ENCODE measurements around the gene ADORA1. TPM values are rescaled to one million over a fixed set of nuclear protein-coding genes. Genes with fewer than 3 reads are reported as not detected.

Gene ADORA1
- not detected for polyA plus RNA-seq (2012; ENCODE audit: missing spikeins)

DNA sequence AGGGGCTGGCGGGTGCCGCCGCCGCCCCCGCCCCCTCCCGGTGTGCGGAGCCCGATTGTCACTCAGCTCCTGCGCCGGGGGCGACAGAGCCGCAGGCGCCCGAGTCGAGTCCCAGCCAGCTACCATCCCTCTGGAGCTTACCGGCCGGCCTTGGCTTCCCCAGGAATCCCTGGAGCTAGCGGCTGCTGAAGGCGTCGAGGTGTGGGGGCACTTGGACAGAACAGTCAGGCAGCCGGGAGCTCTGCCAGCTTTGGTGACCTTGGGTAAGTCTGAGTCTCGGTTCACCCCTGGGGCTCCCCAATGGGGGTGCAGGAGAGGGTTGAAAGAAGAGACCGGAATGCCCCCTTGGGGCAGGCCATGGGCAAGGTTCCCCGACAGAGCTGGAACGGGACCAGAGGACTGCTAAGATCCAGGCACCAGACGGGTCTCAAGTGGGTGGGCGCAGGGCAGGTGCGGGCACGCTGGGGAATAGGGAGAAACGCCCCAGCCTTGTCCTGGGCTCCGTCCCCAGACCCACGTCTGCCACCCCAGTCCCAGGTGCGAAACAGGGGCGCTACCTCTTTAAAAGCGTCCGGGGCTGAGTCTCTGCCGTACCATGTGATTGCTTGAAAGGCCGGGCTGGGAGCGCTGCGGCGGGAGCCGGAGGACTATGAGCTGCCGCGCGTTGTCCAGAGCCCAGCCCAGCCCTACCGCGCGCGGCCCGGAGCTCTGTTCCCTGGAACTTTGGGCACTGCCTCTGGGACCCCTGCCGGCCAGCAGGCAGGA, at the start of gene ADORA1:
ADORA1 (plus strand) TSS at position 61 of the 765 bp plus-strand sequence. CDS start 1,116 bp downstream, outside the sequence.
- TF ChIP-seq TAF1 (IDR thresholded peaks at IDR 0.05; ENCODE audit: borderline replicate concordance, low read depth, low read length) (no peak), POLR2AphosphoS5 (IDR thresholded peaks at IDR 0.05; ENCODE audit: low read depth, low read length) (no peak), POLR2A (IDR thresholded peaks at IDR 0.05; ENCODE audit: low read depth, low read length) (no peak)
- DNase-seq (ENCODE audit: insufficient read length) = peak; percentile 23
- no peak for FAIRE-seq

DNA sequence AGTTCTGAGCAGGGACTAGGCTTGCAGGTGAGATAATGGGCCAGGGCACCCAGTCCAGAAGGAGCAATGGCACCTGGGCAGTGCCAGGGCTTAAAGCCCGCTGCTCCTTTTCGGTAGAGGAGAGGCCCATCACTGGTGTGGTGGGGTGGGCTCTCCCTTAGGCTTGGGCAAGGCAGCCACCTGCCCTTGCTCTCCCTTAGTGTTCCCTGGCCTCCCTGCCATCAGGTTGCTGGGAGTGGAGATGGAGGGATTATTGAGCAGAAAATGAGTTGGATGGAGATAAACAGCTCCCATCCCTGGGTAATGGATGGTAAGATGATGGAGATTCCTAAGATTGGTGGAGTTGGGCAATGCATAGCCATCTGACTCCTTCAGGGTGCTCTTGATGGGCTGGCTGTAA, 49.6 kb upstream of the ADORA1 start:
- no peak for FAIRE-seq
- TF ChIP-seq POLR2AphosphoS5 (IDR thresholded peaks at IDR 0.05; ENCODE audit: low read depth, low read length) = no peak
- TF ChIP-seq POLR2A (IDR thresholded peaks at IDR 0.05; ENCODE audit: low read depth, low read length) = no peak
- TF ChIP-seq TAF1 (IDR thresholded peaks at IDR 0.05; ENCODE audit: borderline replicate concordance, low read depth, low read length) = no peak

DNA sequence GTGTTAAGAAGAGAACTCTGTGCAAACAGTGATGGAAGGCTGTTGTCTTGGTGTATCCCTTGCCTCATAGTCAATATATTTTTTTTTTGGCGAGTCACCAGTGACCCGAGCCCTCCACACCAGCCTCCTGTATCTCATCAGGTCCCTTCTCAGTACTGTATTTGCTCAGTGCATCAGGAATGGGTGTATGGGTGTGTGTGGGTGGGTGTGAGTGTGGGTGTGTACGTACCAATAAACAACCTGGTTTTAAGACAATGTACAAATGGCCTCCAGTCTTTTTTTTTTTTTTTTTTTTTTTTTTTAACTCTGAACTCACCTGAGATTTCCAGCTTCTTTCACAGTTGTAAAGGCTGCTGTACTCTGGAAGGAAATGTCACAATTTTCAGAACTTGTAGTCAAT, 49.0 kb upstream of the ADORA1 start:
- no peak for DNase-seq (ENCODE audit: insufficient read length)
- no peak for TF ChIP-seq POLR2A (IDR thresholded peaks at IDR 0.05; ENCODE audit: low read depth, low read length)
- no peak for TF ChIP-seq POLR2AphosphoS5 (IDR thresholded peaks at IDR 0.05; ENCODE audit: low read depth, low read length)
- TF ChIP-seq TAF1 (IDR thresholded peaks at IDR 0.05; ENCODE audit: borderline replicate concordance, low read depth, low read length) = no peak
- no peak for FAIRE-seq

More for the DNA sequence above, 49.6 kb upstream of the ADORA1 start:
- no peak for DNase-seq (ENCODE audit: insufficient read length)

DNA sequence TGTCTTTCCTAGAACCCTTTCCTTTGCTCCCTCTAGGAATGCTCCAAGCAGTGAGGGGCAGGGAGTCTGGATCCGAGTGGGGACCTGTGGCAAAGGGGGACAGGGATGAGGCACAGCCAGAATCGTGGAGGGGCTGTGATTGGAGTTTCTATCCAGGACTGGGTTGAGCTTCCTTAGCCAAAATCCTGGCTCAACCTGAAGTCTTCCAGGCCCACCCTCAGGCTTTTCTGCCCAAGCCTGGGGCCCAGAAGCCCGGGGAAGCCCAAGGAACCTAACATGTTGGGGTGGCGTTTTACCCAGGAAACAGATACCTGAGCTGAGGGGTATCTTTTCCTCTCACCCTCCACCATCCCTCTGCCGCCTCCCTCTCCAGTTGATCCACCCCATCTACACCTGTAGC, 47.1 kb upstream of the ADORA1 start:
- FAIRE-seq (no peak), DNase-seq (ENCODE audit: insufficient read length) (no peak)
- TF ChIP-seq POLR2AphosphoS5 (IDR thresholded peaks at IDR 0.05; ENCODE audit: low read depth, low read length) = no peak
- TF ChIP-seq TAF1 (IDR thresholded peaks at IDR 0.05; ENCODE audit: borderline replicate concordance, low read depth, low read length) = no peak
- TF ChIP-seq POLR2A (IDR thresholded peaks at IDR 0.05; ENCODE audit: low read depth, low read length) = no peak

DNA sequence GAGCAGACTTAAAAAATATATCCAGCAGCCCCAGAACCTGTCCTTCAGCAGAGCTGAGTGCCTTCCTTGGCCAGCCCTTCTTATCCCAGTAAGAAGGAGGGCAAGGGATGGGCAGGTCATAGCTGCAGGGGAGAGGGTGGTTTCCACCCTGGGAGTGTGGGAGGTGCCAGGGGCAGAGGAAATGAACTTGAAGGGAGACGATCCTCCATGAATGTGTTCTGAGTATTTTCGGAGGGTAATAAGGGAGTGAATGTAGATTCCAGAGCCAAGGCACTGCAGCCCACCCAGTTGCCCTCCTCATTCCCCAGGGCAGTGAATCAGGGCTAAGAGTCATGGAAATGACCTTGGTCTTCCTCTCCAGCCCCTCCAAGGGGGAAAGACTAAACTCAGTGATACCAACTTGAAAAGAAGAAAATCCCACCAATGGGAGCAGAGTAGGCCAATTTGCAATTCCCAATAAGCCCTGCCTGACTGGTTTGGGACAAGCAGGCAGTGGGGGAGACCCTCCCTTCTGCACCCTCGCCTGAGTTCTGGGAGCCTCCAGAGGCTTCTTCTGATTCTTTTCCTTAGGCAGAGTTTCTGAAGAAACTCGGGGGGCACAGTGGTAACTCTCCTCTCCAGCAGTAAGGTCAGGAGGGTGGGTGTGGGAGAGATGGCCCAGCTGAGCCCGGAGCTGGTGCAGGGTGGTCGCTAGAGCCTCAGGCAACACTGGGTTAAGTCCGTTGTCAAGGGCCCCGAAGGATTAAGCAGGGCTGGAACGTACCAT, 45.9 kb upstream of the ADORA1 start:
- no peak for TF ChIP-seq TAF1 (IDR thresholded peaks at IDR 0.05; ENCODE audit: borderline replicate concordance, low read depth, low read length)
- no peak for TF ChIP-seq POLR2AphosphoS5 (IDR thresholded peaks at IDR 0.05; ENCODE audit: low read depth, low read length)
- TF ChIP-seq POLR2A (IDR thresholded peaks at IDR 0.05; ENCODE audit: low read depth, low read length) = no peak
- FAIRE-seq = no peak
- no peak for DNase-seq (ENCODE audit: insufficient read length)

DNA sequence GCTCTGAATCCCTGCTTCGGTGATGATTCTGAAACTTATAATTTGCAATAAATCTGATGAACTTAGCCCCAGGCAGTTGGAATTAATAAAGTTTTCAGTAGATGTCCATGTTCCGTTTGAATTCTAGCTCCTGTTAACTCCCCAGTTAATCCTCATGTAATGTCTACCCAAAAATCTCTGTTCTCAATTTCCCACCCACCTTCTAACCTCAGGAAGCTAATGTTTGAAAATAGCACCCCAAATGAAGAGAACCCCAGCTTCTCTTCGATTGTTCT, 45.4 kb upstream of the ADORA1 start:
- TF ChIP-seq TAF1 (IDR thresholded peaks at IDR 0.05; ENCODE audit: borderline replicate concordance, low read depth, low read length) (no peak), POLR2AphosphoS5 (IDR thresholded peaks at IDR 0.05; ENCODE audit: low read depth, low read length) (no peak), POLR2A (IDR thresholded peaks at IDR 0.05; ENCODE audit: low read depth, low read length) (no peak)
- DNase-seq (ENCODE audit: insufficient read length) (no peak), FAIRE-seq (no peak)

DNA sequence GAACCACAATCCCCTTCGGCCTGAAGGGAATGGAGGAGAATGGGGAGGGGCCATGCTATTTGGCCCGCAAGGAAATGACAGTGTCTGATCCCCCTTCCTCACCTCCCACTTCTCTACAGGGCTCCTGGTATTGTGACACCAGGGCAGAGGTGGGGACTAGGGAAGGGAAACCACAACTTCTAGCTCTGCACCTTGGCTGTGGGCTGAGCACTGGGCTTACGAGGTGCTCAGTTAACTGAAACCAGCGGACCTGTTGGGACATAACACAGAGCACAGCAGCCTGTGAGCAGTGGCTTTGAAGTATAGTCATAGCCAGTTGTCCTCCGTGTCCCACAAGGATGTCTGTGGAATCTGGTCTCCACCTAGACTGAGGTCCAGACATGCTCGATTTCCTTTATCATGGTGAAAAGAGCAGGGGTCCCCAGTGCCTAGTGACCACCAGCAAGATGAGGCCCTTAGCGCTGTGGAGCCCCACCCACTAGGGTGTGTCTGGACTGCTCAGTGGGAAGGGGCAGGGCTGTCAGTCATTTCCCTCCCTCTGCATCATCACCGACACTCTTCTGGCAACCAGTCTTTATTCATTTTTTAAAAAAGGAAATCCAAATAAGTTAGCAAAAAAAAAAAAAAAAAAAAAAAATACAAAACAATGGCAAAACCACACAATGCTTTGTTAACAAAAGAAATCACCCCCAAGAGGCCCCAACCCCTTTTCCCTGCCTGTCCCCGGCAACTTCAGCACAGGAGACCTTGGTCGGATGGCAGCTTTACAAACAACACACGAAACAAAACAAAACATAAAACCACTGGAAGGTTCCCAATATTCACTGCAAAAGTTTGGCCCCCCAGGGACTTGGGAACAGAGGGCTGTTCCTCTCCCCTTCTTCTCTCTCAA, 44.7 kb upstream of the ADORA1 start:
- no peak for DNase-seq (ENCODE audit: insufficient read length)

DNA sequence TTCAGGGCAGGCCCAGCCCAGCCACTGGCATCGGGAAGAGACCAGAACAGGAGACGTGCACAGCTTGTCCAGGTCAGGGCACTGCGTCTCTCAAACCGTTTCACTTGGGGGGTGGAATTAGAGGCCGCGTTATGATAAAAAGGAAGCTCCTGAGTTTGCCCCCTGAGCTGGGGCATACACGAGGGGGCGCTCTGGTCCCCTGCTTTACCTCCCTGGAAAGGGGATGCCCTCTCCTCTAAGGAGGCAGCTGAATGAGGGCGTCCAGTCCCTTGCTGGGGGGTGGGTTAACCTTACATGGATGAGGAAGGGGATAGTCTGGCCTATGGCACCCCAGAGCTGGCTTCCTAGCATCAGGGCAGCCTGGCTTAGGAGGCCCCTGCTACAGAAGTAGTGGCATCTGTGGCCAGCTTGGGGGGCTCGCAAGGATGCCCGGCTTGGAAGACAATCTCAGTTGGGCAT, 44.0 kb upstream of the ADORA1 start:
- TF ChIP-seq TAF1 (IDR thresholded peaks at IDR 0.05; ENCODE audit: borderline replicate concordance, low read depth, low read length) (no peak), POLR2A (IDR thresholded peaks at IDR 0.05; ENCODE audit: low read depth, low read length) (no peak), POLR2AphosphoS5 (IDR thresholded peaks at IDR 0.05; ENCODE audit: low read depth, low read length) (no peak)
- no peak for DNase-seq (ENCODE audit: insufficient read length)
- FAIRE-seq = no peak

More for the DNA sequence above, 44.7 kb upstream of the ADORA1 start:
- no peak for FAIRE-seq
- TF ChIP-seq TAF1 (IDR thresholded peaks at IDR 0.05; ENCODE audit: borderline replicate concordance, low read depth, low read length) (no peak), POLR2A (IDR thresholded peaks at IDR 0.05; ENCODE audit: low read depth, low read length) (no peak), POLR2AphosphoS5 (IDR thresholded peaks at IDR 0.05; ENCODE audit: low read depth, low read length) (no peak)

DNA sequence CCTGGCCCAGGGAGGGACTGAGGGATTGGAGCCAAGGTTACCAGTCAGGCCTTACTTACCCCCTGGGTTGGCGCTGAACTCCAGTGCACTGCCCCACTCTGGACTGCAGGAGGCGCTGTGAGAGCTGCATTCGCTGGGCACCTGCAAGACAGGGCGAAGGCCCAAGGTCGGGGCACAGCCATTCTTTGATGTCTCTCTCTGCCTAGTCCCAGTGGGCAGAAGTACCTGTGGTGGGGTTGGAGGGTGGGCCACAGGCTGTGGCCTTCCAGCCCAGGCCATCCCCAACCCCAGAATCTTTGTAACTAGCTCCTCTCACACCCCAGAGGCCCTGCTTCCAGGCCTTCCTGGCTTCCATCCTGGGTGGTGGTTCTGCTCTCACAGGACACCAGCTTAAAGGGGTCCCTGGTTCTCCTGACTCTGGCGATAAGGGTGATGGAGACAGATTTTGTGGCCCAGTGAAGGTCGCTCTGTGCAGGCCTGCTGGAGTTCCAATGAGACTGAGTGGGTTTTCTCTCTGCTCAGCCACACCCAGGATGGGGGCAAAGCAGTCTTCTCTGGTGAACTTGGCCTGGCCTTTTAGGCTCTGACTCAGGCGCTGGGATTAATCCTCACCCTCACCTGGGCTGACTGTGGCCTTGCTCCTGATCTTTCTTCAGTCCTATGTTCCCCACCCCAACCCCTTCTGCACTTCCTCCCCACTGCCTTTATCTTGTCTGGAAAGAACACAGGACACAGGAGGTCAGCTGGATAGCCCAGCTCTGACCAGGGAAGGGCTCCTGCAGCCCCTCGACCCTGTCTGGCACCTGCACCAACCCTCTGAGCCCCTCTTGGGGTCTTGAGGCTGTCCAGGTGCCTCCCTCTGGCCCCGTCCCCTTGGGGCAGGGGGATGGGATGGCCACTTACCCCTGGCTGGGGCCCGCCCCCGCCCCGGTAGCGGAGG, 42.7 kb upstream of the ADORA1 start:
- DNase-seq (ENCODE audit: insufficient read length) = peak; percentile 54
- TF ChIP-seq TAF1 (IDR thresholded peaks at IDR 0.05; ENCODE audit: borderline replicate concordance, low read depth, low read length) (no peak), POLR2A (IDR thresholded peaks at IDR 0.05; ENCODE audit: low read depth, low read length) (no peak), POLR2AphosphoS5 (IDR thresholded peaks at IDR 0.05; ENCODE audit: low read depth, low read length) (no peak)
- no peak for FAIRE-seq
